Heart right ventricle (tissue), 16 donors: ENCODE results near the gene CTSA. TPM values are rescaled to one million over a fixed set of nuclear protein-coding genes. Genes with fewer than 3 reads are reported as not detected.
"Not testable (repeated sequence)": the region's sequence is repeated elsewhere in the genome, so short reads cannot be mapped to it uniquely, and the experiment has no call there.

Experiments used
- ATAC-seq, 8 donors: fragments of 200-7000 bp; cut with Tn5 transposase; one replicate each; pipeline ENCODE4 v1.9.1; 2020; ENCODE audit warnings: mild to moderate bottlenecking in 8 of 8, moderate library complexity in 8 of 8, moderate number of reproducible peaks in 1 of 8
- DNase-seq, 2 donors: peaks; one replicate each; pipeline ENCODE4 v3.0.0-alpha.2; 2020
- H3K27ac ChIP-seq, 10 donors: fragments of 200-600 bp; sonication (generic) in 2 of 10; one replicate each; pipeline versions ENCODE4 v1.5.0 to v1.8.0; 2020 to 2022; ENCODE audit warnings: mild to moderate bottlenecking in 3 of 10
- H3K27me3 ChIP-seq, 7 donors: fragments of 200-600 bp; one replicate each; pipeline ENCODE4 v1.8.0; 2021 to 2022; ENCODE audit warnings: mild to moderate bottlenecking in 2 of 7
- H3K36me3 ChIP-seq, 9 donors: fragments of 200-600 bp; sonication (generic) in 1 of 9; one replicate each; pipeline versions ENCODE4 v1.5.0 to v1.8.0; 2020 to 2022; ENCODE audit warnings: mild to moderate bottlenecking in 2 of 9
- H3K4me1 ChIP-seq, 9 donors: fragments of 200-600 bp; sonication (generic) in 1 of 9; one replicate each; pipeline versions ENCODE4 v1.5.0 to v1.8.0; 2020 to 2022; ENCODE audit warnings: mild to moderate bottlenecking in 4 of 9
- H3K4me3 ChIP-seq, 10 donors: fragments of 200-600 bp; sonication (generic) in 2 of 10; one replicate each; pipeline versions ENCODE4 v1.5.0 to v1.8.0; 2020 to 2022; ENCODE audit warnings: mild to moderate bottlenecking in 7 of 10, moderate library complexity in 2 of 10
- H3K9me3 ChIP-seq, 11 donors: fragments of 200-600 bp in 10 of 11; sonication (generic) in 2 of 11; one replicate each; pipeline versions ENCODE4 v1.5.0 to v1.8.0; 2013 to 2022; ENCODE audit warnings: mild to moderate bottlenecking in 2 of 11, control low read depth in 1 of 11, moderate library complexity in 1 of 11
- CTCF ChIP-seq, 9 donors: fragments of 200-600 bp; sonication (generic) in 2 of 9; IDR thresholded peaks; one replicate each; pipeline versions ENCODE4 v1.5.0 to v1.8.0; 2021 to 2022; ENCODE audit warnings: antibody characterized with exemption in 9 of 9, mild to moderate bottlenecking in 5 of 9, moderate library complexity in 1 of 9
- WGBS, 2 donors: extraction: QIAGEN DNeasy Blood & Tissue Kit; methylation state at CpG; one replicate each; pipeline ENCODE4 v1.1.7; 2013; ENCODE audit warnings: inconsistent platforms in 1 of 2; 5-methylcytosine and 5-hydroxymethylcytosine counted together
- intact Hi-C, 10 donors: fragments of 100-400 bp; cut with DNase I; formaldehyde crosslinking; loops; one replicate each; pipeline versions ENCODE4 v1.11.1 to v1.14.2; 2022
- polyA plus RNA-seq, 2 donors: library from polyadenylated mRNA; stranded (reverse); fragments of 200-250 nt; gene quantifications; one replicate each; pipeline ENCODE4 v1.2.3, GENCODE V29; 2013
- total RNA-seq, 10 donors: library from RNA; stranded (reverse); fragmentation: NEBNext Ultra II Directional in 3 of 10; extraction: Animal tissue kit (Norgen Biotek cat#: 25700) in 3 of 10; gene quantifications; one replicate each; pipeline versions ENCODE4 v1.2.1 to v1.2.4, GENCODE V29; 2021 to 2023
- donor health status: Arrhythmogenic right ventricular cardiomyopathy.
- donor health status: ischemic (EF 13 %, LVEDD 7.1; RV severe dilation, severe dysfunction).
- donor health status: healthy with polysubstance abuse.
- donor health status: DM: no; HTN: yes; CAD: no.
- donor health status: DM: no; HTN: no; CAD: no.
- donor health status: ischemic (EF 25% LVEDD 6.9; RV normal size, moderate dysfunction).
- donor health status: ischemic (EF 25% LVEDD 5.7; RV mildly dilated, moderate dysfunction).
- donor health status: healthy.
- donor health status: DM: yes; HTN: yes; CAD: no.
- donor health status: Ischemic cardiomyopathy.
- donor health status: ischemic (EF 35%, LVEDD 5.7; RV mildly dilated, moderate dysfunction).
- donor health status: nonischemic (EF 11% LVEDD 7.7; RV severe dilation, severe dysfunction).
- donor health status: DM: yes; HTN: yes; CAD: no.
- donor health status: PGD.
- donor health status: ischemic (EF 29% LVEDD 5.4; RV normal size, mild dysfunction).
- donor health status: nonischemic (EF 23%, LVEDD 6.1; RV moderate dilation, normal function).

The CTSA gene
- total and polyA plus RNA-seq, 12 donors = 75.1 to 173 (median 102) TPM

GRCh38 chr20:45897692-45898091 is 6.6 kb downstream of the CTSA start:
- intact Hi-C loops = loop anchor here in 1 of 10 donors (10.0 kb wide), 1 partner anchor 67 kb away; no protein-coding TSS in a partner anchor
- ATAC-seq = no peak
- TF ChIP-seq CTCF (IDR thresholded peaks at IDR 0.05) = no peak
- Histone ChIP-seq H3K36me3 (peaks cover 0 to 100% (median 68%) of the 10 kb centered on the region in 9 donors), H3K4me3 (no peak overlapping the region), H3K27ac (no peak overlapping the region), H3K27me3 (no peaks in the 10 kb centered on the region), H3K4me1 (peaks cover 0 to 14% (median 3%) of the 10 kb centered on the region in 9 donors), H3K9me3 (no peaks in the 10 kb centered on the region)
- 91 to 93% methylated on average over 7 of the region's 7 CpGs for WGBS, 2 donors
- no peak for DNase-seq

GRCh38 chr20:45898285-45898684 is 7.2 kb downstream of the CTSA start:
- Histone ChIP-seq H3K9me3 (no peaks in the 10 kb centered on the region), H3K4me1 (peaks cover 0 to 8% (median 0%) of the 10 kb centered on the region in 9 donors), H3K27me3 (no peaks in the 10 kb centered on the region), H3K4me3 (no peak overlapping the region), H3K27ac (no peak overlapping the region), H3K36me3 (peaks cover 0 to 100% (median 63%) of the 10 kb centered on the region in 9 donors)
- TF ChIP-seq CTCF (IDR thresholded peaks at IDR 0.05) = no peak
- ATAC-seq = peak in 1 of 8 donors; percentile 18
- no peak for DNase-seq
- intact Hi-C loops = loop anchor here in 1 of 10 donors (10.0 kb wide), 1 partner anchor 67 kb away; no protein-coding TSS in a partner anchor
- 87 to 89% methylated on average over 12 of the region's 12 CpGs for WGBS, 2 donors

GRCh38 chr20:45899046-45899835 is 8.1 kb downstream of the CTSA start:
- intact Hi-C loops = loop anchor here in 1 of 10 donors (10.0 kb wide), 1 partner anchor 66 kb away; no protein-coding TSS in a partner anchor
- no peak for TF ChIP-seq CTCF (IDR thresholded peaks at IDR 0.05)
- no peak for DNase-seq
- Histone ChIP-seq H3K9me3 (no peaks in the 10 kb centered on the region), H3K4me1 (no peaks in the 10 kb centered on the region), H3K4me3 (no peak overlapping the region), H3K36me3 (peaks cover 0 to 100% (median 56%) of the 10 kb centered on the region in 9 donors), H3K27me3 (no peaks in the 10 kb centered on the region), H3K27ac (no peak overlapping the region)
- ATAC-seq = peak in 1 of 8 donors; percentile 6
- WGBS, 2 donors = 88 to 92% methylated on average over 13 of the region's 13 CpGs

- DNase-seq, H3K4me3 ChIP-seq, ATAC-seq, H3K9me3 ChIP-seq, H3K27me3 ChIP-seq, H3K27ac ChIP-seq, H3K4me1 ChIP-seq, intact Hi-C loops: not testable (repeated sequence)
- peaks cover 0 to 100% (median 37%) of the 10 kb centered on the region in 9 donors for H3K36me3 ChIP-seq
- WGBS, 2 donors = 96 to 97% methylated on average over 6 of the region's 6 CpGs
Measured at GRCh38 chr20:45901332-45901731, 10.2 kb downstream of the CTSA start.
